ENCODE results near the gene TSPOAP1.
A peak's percentile ranks its signal among the peaks of the same experiment; 100 is the strongest.
"Not testable (repeated sequence)": the region's sequence is repeated elsewhere in the genome, so short reads cannot be mapped to it uniquely, and the experiment has no call there.

The TSPOAP1 gene

DNA sequence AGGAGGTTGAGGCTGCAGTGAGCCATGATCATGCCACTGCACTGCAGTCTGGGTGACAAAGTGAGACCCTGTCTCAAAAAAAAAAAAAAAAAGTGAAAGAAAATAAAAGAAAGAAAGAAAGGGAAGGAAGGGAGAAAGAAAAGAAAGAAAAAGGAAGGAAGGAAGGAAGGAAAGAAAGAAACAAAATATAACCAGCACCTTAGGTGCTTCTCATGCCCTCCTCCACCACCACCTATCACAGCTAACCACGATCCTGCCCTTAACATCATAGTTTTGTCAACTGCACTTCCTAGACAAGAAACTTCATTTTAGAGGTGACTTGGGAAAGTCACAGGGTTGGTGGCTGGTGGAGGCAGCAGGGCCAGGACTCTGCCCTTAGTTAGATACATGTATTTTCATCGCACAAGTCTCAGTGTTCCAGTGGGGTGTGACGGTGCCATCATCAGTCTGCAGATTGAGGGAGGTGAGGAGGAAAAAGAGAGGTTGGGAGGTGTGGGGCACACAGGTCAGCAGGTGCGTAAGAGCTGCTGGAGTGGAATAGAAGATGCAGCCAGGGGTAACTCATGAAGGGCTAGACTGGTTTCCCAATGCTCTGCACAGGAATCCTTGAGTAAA lies 13.4 kb upstream of the TSPOAP1 start:
- peaks cover 0 to 9% of the 10 kb centered on the region in 2 donors for H3K27me3 ChIP-seq
- peaks cover 0 to 15% (median 7%) of the 10 kb centered on the region in 4 donors for H3K4me1 ChIP-seq
- intact Hi-C loops (cut with DNase I; ENCODE audit: low total_unique reads): no loop called here
- H3K36me3 ChIP-seq: peaks cover 30 to 39% (median 35%) of the 10 kb centered on the region in 3 donors
- H3K9me3 ChIP-seq: no peaks in the 10 kb centered on the region
- TF ChIP-seq, protein P1, sequence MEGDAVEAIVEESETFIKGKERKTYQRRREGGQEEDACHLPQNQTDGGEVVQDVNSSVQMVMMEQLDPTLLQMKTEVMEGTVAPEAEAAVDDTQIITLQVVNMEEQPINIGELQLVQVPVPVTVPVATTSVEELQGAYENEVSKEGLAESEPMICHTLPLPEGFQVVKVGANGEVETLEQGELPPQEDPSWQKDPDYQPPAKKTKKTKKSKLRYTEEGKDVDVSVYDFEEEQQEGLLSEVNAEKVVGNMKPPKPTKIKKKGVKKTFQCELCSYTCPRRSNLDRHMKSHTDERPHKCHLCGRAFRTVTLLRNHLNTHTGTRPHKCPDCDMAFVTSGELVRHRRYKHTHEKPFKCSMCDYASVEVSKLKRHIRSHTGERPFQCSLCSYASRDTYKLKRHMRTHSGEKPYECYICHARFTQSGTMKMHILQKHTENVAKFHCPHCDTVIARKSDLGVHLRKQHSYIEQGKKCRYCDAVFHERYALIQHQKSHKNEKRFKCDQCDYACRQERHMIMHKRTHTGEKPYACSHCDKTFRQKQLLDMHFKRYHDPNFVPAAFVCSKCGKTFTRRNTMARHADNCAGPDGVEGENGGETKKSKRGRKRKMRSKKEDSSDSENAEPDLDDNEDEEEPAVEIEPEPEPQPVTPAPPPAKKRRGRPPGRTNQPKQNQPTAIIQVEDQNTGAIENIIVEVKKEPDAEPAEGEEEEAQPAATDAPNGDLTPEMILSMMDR (IDR thresholded peaks at IDR 0.05): no peak
- no peak overlapping the region for H3K4me3 ChIP-seq
- no peak overlapping the region for H3K27ac ChIP-seq
- no peak for DNase-seq

GRCh38 chr17:58341136-58341860 lies 12.7 kb upstream of the TSPOAP1 start:
- H3K4me3 ChIP-seq; DNase-seq; intact Hi-C loops (cut with DNase I; ENCODE audit: low total_unique reads); H3K27me3 ChIP-seq; H3K27ac ChIP-seq; H3K9me3 ChIP-seq: not testable (repeated sequence)
- Histone ChIP-seq H3K4me1 (peaks cover 0 to 16% (median 8%) of the 10 kb centered on the region in 4 donors), H3K36me3 (peaks cover 23 to 32% (median 28%) of the 10 kb centered on the region in 3 donors)

GRCh38 chr17:58340405-58340876 lies 11.8 kb upstream of the TSPOAP1 start:
- Histone ChIP-seq H3K36me3 (peaks cover 14 to 23% (median 20%) of the 10 kb centered on the region in 3 donors), H3K4me1 (peaks cover 0 to 19% (median 11%) of the 10 kb centered on the region in 4 donors), H3K9me3 (no peaks in the 10 kb centered on the region), H3K4me3 (no peak overlapping the region), H3K27me3 (peaks cover 0 to 9% of the 10 kb centered on the region in 2 donors), H3K27ac (no peak overlapping the region)
- TF ChIP-seq, protein P1 (IDR thresholded peaks at IDR 0.05): no peak
- DNase-seq: no peak
- intact Hi-C loops (cut with DNase I; ENCODE audit: low total_unique reads): no loop called here

DNA sequence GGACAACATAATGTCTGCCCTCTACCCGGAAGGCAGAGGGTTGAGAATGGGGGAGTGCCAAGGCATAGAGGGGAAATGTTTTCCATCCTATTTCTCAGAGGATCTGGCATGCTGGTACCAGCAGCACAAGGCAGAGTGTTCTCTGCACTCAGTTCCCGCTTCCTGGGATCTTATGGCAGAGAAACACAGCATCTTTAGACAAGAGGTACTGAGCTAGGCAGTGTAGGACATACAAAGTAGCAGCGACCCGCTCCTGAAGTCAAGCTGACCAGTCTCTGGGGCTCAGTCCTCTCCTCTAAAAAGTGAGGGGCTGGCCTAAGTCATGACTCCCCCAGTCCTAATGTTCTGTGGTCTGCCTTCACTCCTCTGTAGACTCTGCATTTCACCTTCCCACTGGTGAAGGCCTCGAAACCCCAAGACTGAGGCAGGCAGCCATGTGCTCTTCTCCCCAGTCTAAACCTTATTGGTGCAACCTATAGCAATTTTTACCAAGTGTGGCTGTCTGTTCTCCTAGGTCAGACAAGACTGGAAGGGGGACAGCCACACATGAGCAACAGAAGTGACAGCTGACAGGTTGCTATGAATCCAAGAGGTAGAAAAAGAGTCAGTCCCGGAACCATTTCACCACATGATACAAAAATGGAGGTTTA lies 11.3 kb upstream of the TSPOAP1 start:
- peaks cover 9 to 18% (median 14%) of the 10 kb centered on the region in 3 donors for H3K36me3 ChIP-seq
- no peak overlapping the region for H3K27ac ChIP-seq
- intact Hi-C loops (cut with DNase I; ENCODE audit: low total_unique reads): no loop called here
- peaks cover 0 to 19% (median 11%) of the 10 kb centered on the region in 4 donors for H3K4me1 ChIP-seq
- TF ChIP-seq, protein P1 (IDR thresholded peaks at IDR 0.05): no peak
- no peak overlapping the region for H3K4me3 ChIP-seq
- H3K9me3 ChIP-seq: no peaks in the 10 kb centered on the region
- DNase-seq: no peak
- H3K27me3 ChIP-seq: peaks cover 0 to 9% of the 10 kb centered on the region in 2 donors

DNA sequence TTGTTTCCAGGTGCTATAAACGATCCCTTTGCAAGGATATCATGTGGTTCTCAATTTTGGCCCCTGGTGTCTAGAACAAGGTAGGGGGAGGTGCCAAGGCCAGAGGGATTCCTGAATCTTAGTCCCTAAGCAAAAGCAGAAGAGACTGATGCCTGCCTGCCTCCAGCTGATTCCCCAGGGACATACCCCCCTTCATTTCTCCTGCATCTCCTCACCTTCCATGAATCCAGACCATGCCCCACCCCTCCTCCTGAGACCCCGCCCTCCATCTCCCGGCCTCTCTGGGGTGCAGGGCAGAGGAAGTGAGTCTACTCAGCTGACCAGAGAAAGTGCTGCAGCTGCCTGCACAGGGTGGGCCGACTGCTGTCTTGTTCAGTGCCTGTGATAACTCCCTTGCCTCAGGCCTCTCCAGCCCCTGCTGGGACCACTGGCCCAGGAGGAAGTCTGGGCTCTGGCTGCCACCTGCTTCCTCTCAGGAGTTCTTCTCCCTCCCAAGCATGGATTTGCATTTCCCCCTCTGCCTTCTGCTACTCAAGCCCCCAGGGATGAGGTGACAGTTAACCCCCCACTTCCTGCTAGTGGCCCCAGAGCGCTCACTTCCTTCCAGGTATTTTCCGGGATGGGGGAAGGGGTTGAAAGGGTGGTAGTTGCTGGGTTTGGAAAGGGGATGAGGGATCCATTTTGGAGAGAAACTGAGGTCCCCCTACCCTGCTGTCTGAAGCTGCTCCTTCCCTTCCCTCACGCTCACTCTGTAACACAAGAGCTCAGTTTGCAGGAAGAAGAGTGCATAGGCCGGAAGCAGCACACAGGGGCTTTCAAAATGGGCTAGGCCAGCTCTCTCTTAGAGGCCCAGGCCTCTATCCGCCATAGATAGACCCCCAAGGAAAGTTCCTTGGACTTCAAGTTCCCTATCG lies 10.5 kb upstream of the TSPOAP1 start:
- H3K27ac ChIP-seq: peak overlapping the region; percentile 3 to 9
- peaks cover 1 to 10% (median 6%) of the 10 kb centered on the region in 3 donors for H3K36me3 ChIP-seq
- TF ChIP-seq, protein P1 (IDR thresholded peaks at IDR 0.05): no peak
- DNase-seq: peak; percentile 59 to 76
- intact Hi-C loops (cut with DNase I; ENCODE audit: low total_unique reads): no loop called here
- peaks cover 0 to 9% of the 10 kb centered on the region in 2 donors for H3K27me3 ChIP-seq
- H3K4me1 ChIP-seq: peaks cover 0 to 19% (median 11%) of the 10 kb centered on the region in 4 donors
- H3K9me3 ChIP-seq: no peaks in the 10 kb centered on the region
- no peak overlapping the region for H3K4me3 ChIP-seq
